ENCODE measurements around the gene BTD. TPM values are rescaled to one million over a fixed set of nuclear protein-coding genes. Genes with fewer than 3 reads are reported as not detected.
A peak's percentile ranks its signal among the peaks of the same experiment; 100 is the strongest.

Gene BTD
- total RNA-seq, 2 experiments from 2014 or later: 3.8 to 4.0 TPM

DNA sequence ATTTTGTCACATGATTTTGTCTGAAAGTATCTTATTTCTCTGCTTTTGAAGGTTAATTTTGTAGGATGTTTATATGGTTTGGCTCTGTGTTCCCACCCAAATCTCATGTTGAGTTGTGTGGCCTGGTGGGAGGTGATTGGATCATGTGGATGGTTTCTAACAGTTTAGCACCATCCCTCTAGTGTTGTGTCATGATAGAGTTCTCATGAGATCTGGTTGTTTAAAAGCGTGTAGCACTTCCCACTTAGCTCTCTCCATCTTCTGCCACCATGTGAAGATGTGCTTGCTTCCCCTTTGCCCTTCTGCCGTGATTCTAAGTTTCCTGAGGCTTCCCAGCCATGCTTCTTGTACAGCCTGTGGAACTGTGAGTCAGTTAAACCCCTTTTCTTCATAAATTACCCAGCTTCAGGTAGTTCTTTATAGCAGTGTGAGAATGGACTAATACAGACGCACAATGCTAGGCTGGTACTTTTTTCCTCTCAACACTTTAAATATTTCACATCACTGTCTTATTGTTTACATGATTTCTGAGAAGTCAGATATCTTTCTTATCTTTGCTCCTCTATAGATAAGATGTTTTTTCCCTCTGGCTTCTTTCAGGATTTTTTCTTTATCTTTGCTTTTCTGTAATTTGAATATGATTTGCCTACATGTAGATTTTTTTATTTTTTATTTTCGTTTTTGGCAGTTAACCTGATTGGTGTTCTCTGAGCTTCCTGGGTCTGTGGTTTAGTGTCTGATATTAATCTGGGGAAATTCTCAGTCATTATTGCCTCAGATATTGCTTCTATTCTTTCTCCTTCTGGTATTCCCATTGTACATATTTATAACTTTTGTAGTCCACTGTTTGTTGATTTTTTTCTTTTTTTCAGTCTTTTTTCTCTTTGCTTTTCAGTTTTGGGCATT is 22.2 kb downstream of the BTD start:
- ATAC-seq (peak; percentile 49), DNase-seq (no peak)
- ChIA-PET POLR2A (interaction anchor here (1.6 kb wide), 1 partner anchor 22 kb away, joined by 5 read pairs; the partner anchor contains the start of genes BTD and HACL1), CTCF (interaction anchor here (0.9 to 1.0 kb wide), 2 partner anchors 18 to 44 kb away, joined by 3 to 7 read pairs; no protein-coding TSS in a partner anchor)
- peaks cover 32% of the 10 kb centered on the region for H3K9me3 Mint-ChIP-seq
- H3K27ac Mint-ChIP-seq: peak overlapping the region; percentile 84
- intact Hi-C loops (cut with micrococcal nuclease): no loop called here
- H3K4me1 Mint-ChIP-seq (ENCODE audit: low read depth): peaks cover 25% of the 10 kb centered on the region
- H3K36me3 Mint-ChIP-seq (ENCODE audit: low read depth): peaks cover 34% of the 10 kb centered on the region
- TF ChIP-seq, protein P1, sequence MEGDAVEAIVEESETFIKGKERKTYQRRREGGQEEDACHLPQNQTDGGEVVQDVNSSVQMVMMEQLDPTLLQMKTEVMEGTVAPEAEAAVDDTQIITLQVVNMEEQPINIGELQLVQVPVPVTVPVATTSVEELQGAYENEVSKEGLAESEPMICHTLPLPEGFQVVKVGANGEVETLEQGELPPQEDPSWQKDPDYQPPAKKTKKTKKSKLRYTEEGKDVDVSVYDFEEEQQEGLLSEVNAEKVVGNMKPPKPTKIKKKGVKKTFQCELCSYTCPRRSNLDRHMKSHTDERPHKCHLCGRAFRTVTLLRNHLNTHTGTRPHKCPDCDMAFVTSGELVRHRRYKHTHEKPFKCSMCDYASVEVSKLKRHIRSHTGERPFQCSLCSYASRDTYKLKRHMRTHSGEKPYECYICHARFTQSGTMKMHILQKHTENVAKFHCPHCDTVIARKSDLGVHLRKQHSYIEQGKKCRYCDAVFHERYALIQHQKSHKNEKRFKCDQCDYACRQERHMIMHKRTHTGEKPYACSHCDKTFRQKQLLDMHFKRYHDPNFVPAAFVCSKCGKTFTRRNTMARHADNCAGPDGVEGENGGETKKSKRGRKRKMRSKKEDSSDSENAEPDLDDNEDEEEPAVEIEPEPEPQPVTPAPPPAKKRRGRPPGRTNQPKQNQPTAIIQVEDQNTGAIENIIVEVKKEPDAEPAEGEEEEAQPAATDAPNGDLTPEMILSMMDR (IDR thresholded peaks at IDR 0.05): no peak
- no peaks in the 10 kb centered on the region for H3K27me3 Mint-ChIP-seq
- peak overlapping the region; percentile 30 for H3K4me3 Mint-ChIP-seq

DNA sequence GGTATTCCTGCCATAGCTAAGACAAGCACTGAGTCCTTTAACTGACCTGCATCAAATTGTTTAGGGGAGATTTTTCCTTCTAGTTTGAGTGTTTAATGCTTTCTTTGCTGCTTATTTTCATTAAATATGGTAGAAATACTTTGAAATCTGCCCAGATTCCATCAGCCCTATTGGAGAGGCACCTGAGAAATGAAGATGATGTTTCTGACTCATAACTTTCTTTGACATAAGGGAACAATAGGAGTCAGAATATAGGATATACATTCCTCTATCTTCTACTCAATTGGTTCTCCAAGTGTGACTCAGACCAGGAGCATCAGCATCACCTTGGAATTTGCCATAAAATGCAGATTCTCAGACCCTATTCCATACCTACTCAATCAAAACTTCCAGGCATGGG is 27.4 kb downstream of the BTD start:
- DNase-seq: no peak
- no peak for ATAC-seq
- CTCF ChIA-PET: interaction anchor here (1.0 to 3.4 kb wide), 4 partner anchors 20 to 183 kb away, joined by 3 to 51 read pairs (median 4); no protein-coding TSS in a partner anchor
- H3K27ac Mint-ChIP-seq: no peak overlapping the region
- H3K9me3 Mint-ChIP-seq: no peaks in the 10 kb centered on the region
- no peaks in the 10 kb centered on the region for H3K36me3 Mint-ChIP-seq (ENCODE audit: low read depth)
- no peak overlapping the region for H3K4me3 Mint-ChIP-seq
- peaks cover 53% of the 10 kb centered on the region for H3K4me1 Mint-ChIP-seq (ENCODE audit: low read depth)
- intact Hi-C loops (cut with micrococcal nuclease): no loop called here
- TF ChIP-seq, protein P1 (IDR thresholded peaks at IDR 0.05): no peak
- POLR2A ChIA-PET: no interaction called here
- H3K27me3 Mint-ChIP-seq: no peaks in the 10 kb centered on the region

DNA sequence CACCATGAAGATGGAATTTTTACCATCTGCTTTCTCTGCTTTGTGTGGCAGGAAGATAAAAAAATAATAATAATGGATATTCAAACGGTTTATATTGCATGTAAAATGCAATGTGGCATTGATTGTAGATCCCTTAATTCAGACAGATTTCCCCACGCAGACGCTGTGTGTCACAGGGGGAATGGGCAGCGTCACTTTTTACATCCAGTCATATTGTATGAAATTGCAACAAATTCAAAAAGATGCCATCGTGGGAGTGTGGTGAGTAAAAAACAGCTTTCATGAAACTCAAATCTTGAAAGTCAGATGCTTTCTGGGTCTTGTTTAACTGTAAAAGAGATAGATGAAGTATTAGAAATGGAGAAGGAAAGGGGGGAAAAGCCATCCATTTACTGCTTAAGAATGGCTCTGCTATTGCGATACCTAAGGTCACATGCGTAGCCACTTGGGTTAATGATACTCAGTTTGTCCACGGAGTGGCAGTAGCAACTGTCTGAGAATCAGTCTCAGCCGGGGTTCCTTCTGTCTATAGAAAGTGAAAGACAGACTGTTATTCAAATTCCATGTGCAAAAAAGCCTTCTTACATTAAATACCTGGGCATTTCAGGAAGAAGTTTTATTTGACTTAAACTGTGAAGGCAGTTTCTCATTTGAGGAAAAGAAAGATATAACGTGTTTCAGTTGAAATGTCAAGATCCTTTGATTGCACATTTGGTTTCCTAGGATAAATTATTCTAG is 28.5 kb downstream of the BTD start:
- ATAC-seq (peak; percentile 96), DNase-seq (peak; percentile 78)
- Mint-ChIP-seq H3K27me3 (no peaks in the 10 kb centered on the region), H3K9me3 (no peaks in the 10 kb centered on the region), H3K4me1 (ENCODE audit: low read depth) (peaks cover 52% of the 10 kb centered on the region), H3K36me3 (ENCODE audit: low read depth) (no peaks in the 10 kb centered on the region), H3K4me3 (peak overlapping the region; percentile 59), H3K27ac (peak overlapping the region; percentile 86)
- TF ChIP-seq, protein P1 (IDR thresholded peaks at IDR 0.05): peak; percentile 76
- POLR2A ChIA-PET: no interaction called here
- intact Hi-C loops (cut with micrococcal nuclease): loop anchor here (1.0 kb wide), 1 partner anchor 182 kb away; no protein-coding TSS in a partner anchor
- CTCF ChIA-PET: interaction anchor here (0.7 to 3.4 kb wide), 25 partner anchors 10 to 419 kb away, joined by 3 to 51 read pairs (median 4); no protein-coding TSS in a partner anchor

DNA sequence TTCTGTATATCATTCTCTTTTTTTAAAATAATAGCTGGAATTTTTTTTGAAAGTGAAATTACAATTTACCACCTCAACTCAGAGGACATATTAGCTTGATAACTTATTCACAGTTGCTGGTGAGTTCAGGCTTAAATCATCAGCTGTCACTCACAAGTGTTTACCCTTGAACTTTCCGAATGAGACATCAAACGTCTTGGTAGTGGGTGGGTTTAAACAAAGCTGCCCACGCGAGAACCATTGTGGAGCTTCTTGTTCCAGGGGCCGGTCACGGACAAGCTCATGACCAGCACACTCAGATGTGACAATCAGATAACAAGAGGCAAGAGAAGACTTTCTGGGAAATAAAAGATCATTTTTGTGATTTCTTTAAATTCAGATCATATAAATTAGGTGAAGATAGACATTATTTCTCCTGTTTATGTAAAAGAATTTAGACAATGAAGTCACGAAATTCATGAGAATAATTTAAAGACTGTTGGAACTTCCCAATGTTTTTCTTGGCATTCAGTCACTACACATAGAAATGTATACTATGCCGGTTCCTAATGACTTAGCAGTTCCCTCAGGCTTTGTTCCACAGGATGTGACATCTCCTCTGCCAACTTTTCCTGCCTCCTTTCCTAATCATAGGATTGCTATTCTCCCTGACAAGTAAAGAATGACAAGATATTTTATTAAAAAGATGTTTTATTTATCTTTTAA is 29.3 kb downstream of the BTD start:
- no peaks in the 10 kb centered on the region for H3K27me3 Mint-ChIP-seq
- ATAC-seq (peak; percentile 66), DNase-seq (peak; percentile 60)
- TF ChIP-seq, protein P1 (IDR thresholded peaks at IDR 0.05): no peak
- no peaks in the 10 kb centered on the region for H3K9me3 Mint-ChIP-seq
- peaks cover 57% of the 10 kb centered on the region for H3K4me1 Mint-ChIP-seq (ENCODE audit: low read depth)
- ChIA-PET POLR2A (no interaction called here), CTCF (interaction anchor here (0.6 to 3.4 kb wide), 27 partner anchors 10 to 418 kb away, joined by 3 to 51 read pairs (median 4); partner anchors contain the start of gene ANKRD28)
- H3K36me3 Mint-ChIP-seq (ENCODE audit: low read depth): no peaks in the 10 kb centered on the region
- intact Hi-C loops (cut with micrococcal nuclease): loop anchor here (1.0 kb wide), 1 partner anchor 182 kb away; no protein-coding TSS in a partner anchor
- peak overlapping the region; percentile 86 for H3K27ac Mint-ChIP-seq
- peak overlapping the region; percentile 59 for H3K4me3 Mint-ChIP-seq

Measured in activated CD8-positive, alpha-beta T cell treated with anti-CD3 and anti-CD28 coated beads for 36 hours (primary cell).